Measurements from ENCODE around the gene PPIL6. TPM values are rescaled to one million over a fixed set of nuclear protein-coding genes. Genes with fewer than 3 reads are reported as not detected.

Gene PPIL6
- total RNA-seq, 3 donors from 2014 or later, result 0.67 to 5.5 (median 2.9) TPM

- Histone ChIP-seq H3K9me3 (no peaks in the 10 kb centered on the region), H3K4me3 (no peak overlapping the region), H3K36me3 (ENCODE audit: low read depth) (no peaks in the 10 kb centered on the region), H3K4me1 (ENCODE audit: low read depth) (no peaks in the 10 kb centered on the region)
- DNase-seq, result no peak
- no peak for ATAC-seq
- TF ChIP-seq CTCF (IDR thresholded peaks at IDR 0.05), result no peak
- intact Hi-C loops (cut with DNase I, micrococcal nuclease), result no loop called here
Measured at GRCh38 chr6:109363753-109364152, 76.7 kb downstream of the PPIL6 start.

GRCh38 chr6:109362102-109362884 lies 78.1 kb downstream of the PPIL6 start:
- ATAC-seq, result no peak
- intact Hi-C loops (cut with DNase I, micrococcal nuclease), result no loop called here
- no peaks in the 10 kb centered on the region for H3K36me3 ChIP-seq (ENCODE audit: low read depth)

GRCh38 chr6:109360791-109361190 lies 79.6 kb downstream of the PPIL6 start:
- no peak overlapping the region for H3K4me3 ChIP-seq
- no peak for DNase-seq
- no peak for TF ChIP-seq CTCF (IDR thresholded peaks at IDR 0.05)
- no peaks in the 10 kb centered on the region for H3K36me3 ChIP-seq (ENCODE audit: low read depth)
- intact Hi-C loops (cut with DNase I, micrococcal nuclease), result no loop called here
- H3K9me3 ChIP-seq, result peaks cover 3% of the 10 kb centered on the region
- no peak for ATAC-seq
- no peaks in the 10 kb centered on the region for H3K4me1 ChIP-seq (ENCODE audit: low read depth)

More at GRCh38 chr6:109362102-109362884, 78.1 kb downstream of the PPIL6 start:
- DNase-seq, result no peak
- no peak for TF ChIP-seq CTCF (IDR thresholded peaks at IDR 0.05)
- Histone ChIP-seq H3K9me3 (no peaks in the 10 kb centered on the region), H3K4me3 (no peak overlapping the region), H3K4me1 (ENCODE audit: low read depth) (no peaks in the 10 kb centered on the region)

- no peak overlapping the region for H3K4me3 ChIP-seq
- H3K9me3 ChIP-seq, result peaks cover 3% of the 10 kb centered on the region
- H3K36me3 ChIP-seq (ENCODE audit: low read depth), result no peaks in the 10 kb centered on the region
- intact Hi-C loops (cut with DNase I, micrococcal nuclease), result no loop called here
- ATAC-seq, result no peak
- TF ChIP-seq CTCF (IDR thresholded peaks at IDR 0.05), result no peak
- DNase-seq, result no peak
- H3K4me1 ChIP-seq (ENCODE audit: low read depth), result no peaks in the 10 kb centered on the region
Measured at GRCh38 chr6:109360281-109360680, 80.1 kb downstream of the PPIL6 start.

GRCh38 chr6:109359248-109359647 lies 81.2 kb downstream of the PPIL6 start:
- intact Hi-C loops (cut with DNase I, micrococcal nuclease), result no loop called here
- no peak for DNase-seq

More at GRCh38 chr6:109359248-109359647, 81.2 kb downstream of the PPIL6 start:
- Histone ChIP-seq H3K36me3 (ENCODE audit: low read depth) (no peaks in the 10 kb centered on the region), H3K4me1 (ENCODE audit: low read depth) (no peaks in the 10 kb centered on the region), H3K9me3 (peaks cover 3% of the 10 kb centered on the region), H3K4me3 (no peak overlapping the region)
- no peak for TF ChIP-seq CTCF (IDR thresholded peaks at IDR 0.05)
- ATAC-seq, result no peak
